Measurements from ENCODE around the gene CTNNA3.

CTNNA3 gene

GRCh38 chr10:66021423-66021822 is 1674.6 kb downstream of the CTNNA3 start:
- no peak for DNase-seq

GRCh38 chr10:66008221-66008620 is 1687.8 kb downstream of the CTNNA3 start:
- DNase-seq = no peak

GRCh38 chr10:66006411-66006810 is 1689.6 kb downstream of the CTNNA3 start:
- DNase-seq = no peak

GRCh38 chr10:65993451-65993850 is 1702.5 kb downstream of the CTNNA3 start:
- no peak for DNase-seq

GRCh38 chr10:65968871-65969270 is 1727.1 kb downstream of the CTNNA3 start:
- no peak for DNase-seq

- DNase-seq = no peak
Measured at GRCh38 chr10:65968437-65968836, 1727.6 kb downstream of the CTNNA3 start.

GRCh38 chr10:65964205-65964604 is 1731.8 kb downstream of the CTNNA3 start:
- no peak for DNase-seq

GRCh38 chr10:65952086-65952485 is 1743.9 kb downstream of the CTNNA3 start:
- no peak for DNase-seq

GRCh38 chr10:65950075-65950474 is 1745.9 kb downstream of the CTNNA3 start:
- no peak for DNase-seq

GRCh38 chr10:65949526-65949925 is 1746.5 kb downstream of the CTNNA3 start:
- DNase-seq = no peak

- no peak for DNase-seq
Measured at GRCh38 chr10:65945061-65945460, 1750.9 kb downstream of the CTNNA3 start.

- DNase-seq = no peak
Measured at GRCh38 chr10:65943451-65943850, 1752.5 kb downstream of the CTNNA3 start.

GRCh38 chr10:65940816-65941662 is 1755.0 kb downstream of the CTNNA3 start:
- no peak for DNase-seq

- DNase-seq = no peak
Measured at GRCh38 chr10:65940105-65940504, 1755.9 kb downstream of the CTNNA3 start.

GRCh38 chr10:65931291-65932070 is 1764.5 kb downstream of the CTNNA3 start:
- no peak for DNase-seq

- DNase-seq = no peak
Measured at GRCh38 chr10:65911151-65911835, 1784.7 kb downstream of the CTNNA3 start.

GRCh38 chr10:65910209-65910608 is 1785.8 kb downstream of the CTNNA3 start:
- DNase-seq = no peak

- no peak for DNase-seq
Measured at GRCh38 chr10:65907199-65907712, 1788.7 kb downstream of the CTNNA3 start.

GRCh38 chr10:65903620-65904019 is 1792.4 kb downstream of the CTNNA3 start:
- DNase-seq = no peak

- no peak for DNase-seq
Measured at GRCh38 chr10:65900271-65900670, 1795.7 kb downstream of the CTNNA3 start.

GRCh38 chr10:65898055-65898454 is 1797.9 kb downstream of the CTNNA3 start:
- no peak for DNase-seq

GRCh38 chr10:65894961-65895360 is 1801.0 kb downstream of the CTNNA3 start:
- DNase-seq = no peak

GRCh38 chr10:65894379-65894778 is 1801.6 kb downstream of the CTNNA3 start:
- DNase-seq = no peak
